ENCODE measurements around the gene PALLD.

GRCh38 chr4:168678751-168679366, 182.0 kb downstream of the PALLD start:
- TF ChIP-seq EZH2 (IDR thresholded peaks at IDR 0.05; ENCODE audit: insufficient read depth, poor library complexity, severe bottlenecking) (no peak), EZH2phosphoT487 (IDR thresholded peaks at IDR 0.05; ENCODE audit: insufficient read depth, low read depth) (no peak)

Measured in GM23248 (cell line).